NT2/D1 (cell line): ENCODE measurements around the gene SOWAHB.
"Not testable (repeated sequence)": the region's sequence is repeated elsewhere in the genome, so short reads cannot be mapped to it uniquely, and the experiment has no call there.

Experiments used
- DNase-seq: peaks from one replicate; pipeline ENCODE4 v3.0.0-alpha.2; 2011; ENCODE audit warnings: low read depth, low spot score
- H3K27me3 ChIP-seq: 2 replicates; pipeline ENCODE4 v1.6.0; 2011; ENCODE audit warnings: mild to moderate bottlenecking; ENCODE audit not compliant: insufficient read length, insufficient read depth
- H3K36me3 ChIP-seq: 2 replicates; pipeline ENCODE4 v1.6.1; 2011; ENCODE audit warnings: mild to moderate bottlenecking, low read length, mixed read lengths; ENCODE audit not compliant: insufficient read depth, insufficient read length
- H3K4me1 ChIP-seq: 2 replicates; pipeline ENCODE4 v1.5.1; 2011; ENCODE audit not compliant: insufficient read depth, insufficient read length
- H3K4me3 ChIP-seq: 2 replicates; pipeline ENCODE4 v1.5.1; 2011; ENCODE audit warnings: low read depth; ENCODE audit not compliant: insufficient read length
- H3K9ac ChIP-seq: 2 replicates; pipeline ENCODE4 v1.6.0; 2011; ENCODE audit warnings: low read depth; ENCODE audit not compliant: insufficient read length
- H3K9me3 ChIP-seq: 2 replicates; pipeline ENCODE4 v1.5.1; 2011; ENCODE audit warnings: mild to moderate bottlenecking, low read length; ENCODE audit not compliant: insufficient read depth
- SUZ12 ChIP-seq: IDR thresholded peaks from 2 replicates; pipeline ENCODE4 v1.6.1; 2011; ENCODE audit not compliant: insufficient read length, insufficient read depth; ENCODE audit errors: extremely low read depth
- YY1 ChIP-seq: IDR thresholded peaks from 2 replicates; pipeline ENCODE4 v1.6.1; 2011; ENCODE audit not compliant: insufficient read length, insufficient read depth
- ZNF274 ChIP-seq: IDR thresholded peaks from 2 replicates; pipeline ENCODE4 v1.6.1; 2011; ENCODE audit warnings: mild to moderate bottlenecking, low read depth, low read length

The SOWAHB gene

DNA sequence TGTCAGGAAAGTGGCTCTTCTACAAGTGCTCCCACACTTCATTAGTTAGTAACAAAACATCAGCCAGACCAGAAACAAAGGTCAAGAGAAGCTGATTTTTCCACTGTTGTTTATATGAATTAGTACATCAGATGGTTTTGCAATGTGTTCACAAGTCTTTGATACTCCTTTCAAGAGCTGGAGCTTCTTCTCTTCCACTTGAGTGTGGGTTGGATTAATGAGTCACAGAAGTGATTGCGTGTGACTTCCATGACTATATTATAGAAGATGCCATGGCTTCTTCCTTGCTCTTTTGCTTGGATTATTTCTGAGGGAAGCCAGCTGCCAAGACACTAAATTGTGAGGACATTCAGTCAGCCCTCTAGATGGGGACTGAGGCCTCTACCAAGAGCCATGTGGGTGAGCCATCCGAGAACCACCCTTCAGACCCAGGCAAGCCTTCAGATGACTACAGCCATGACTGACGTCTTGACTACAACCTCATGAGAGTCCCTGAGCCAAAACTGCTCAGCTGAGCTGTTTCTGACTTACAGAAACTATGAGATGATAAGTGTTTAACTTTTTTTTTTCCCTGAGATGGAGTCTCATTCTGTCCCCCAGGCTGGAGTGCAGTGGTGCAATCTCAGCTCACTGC lies 18.1 kb downstream of the SOWAHB start:
- H3K4me1 ChIP-seq = no peaks in the 10 kb centered on the region
- no peak for DNase-seq
- H3K27me3 ChIP-seq = no peaks in the 10 kb centered on the region
- H3K9me3 ChIP-seq = no peaks in the 10 kb centered on the region
- H3K4me3 ChIP-seq = no peak overlapping the region
- TF ChIP-seq ZNF274 (no peak), SUZ12 (no peak)
- no peak overlapping the region for H3K9ac ChIP-seq
- no peaks in the 10 kb centered on the region for H3K36me3 ChIP-seq

DNA sequence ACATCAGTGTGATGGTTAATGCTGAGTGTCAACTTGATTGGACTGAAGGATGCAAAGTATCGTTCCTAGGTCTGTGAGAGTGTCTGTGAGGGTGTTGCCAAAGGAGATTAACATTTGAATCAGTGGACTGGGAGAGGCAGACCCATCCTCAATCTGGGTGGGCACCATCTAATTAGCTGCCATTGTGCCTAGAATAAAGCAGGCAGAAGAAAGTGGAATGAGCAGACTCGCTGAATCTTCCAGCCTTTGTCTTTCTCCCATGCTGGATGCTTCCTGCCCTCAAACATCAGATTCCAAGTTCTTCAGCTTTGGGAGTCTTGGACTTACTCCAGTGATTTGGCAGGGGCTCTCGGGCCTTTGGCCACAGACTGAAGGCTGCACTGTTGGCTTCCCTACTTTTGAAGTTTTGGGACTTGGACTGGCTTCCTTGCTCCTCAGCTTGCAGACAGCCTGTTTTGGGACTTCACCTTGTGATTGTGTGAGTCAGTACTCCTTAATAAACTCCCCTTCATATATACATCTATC lies 19.2 kb downstream of the SOWAHB start:
- not testable (repeated sequence) for H3K4me1 ChIP-seq, H3K27me3 ChIP-seq, H3K9me3 ChIP-seq, DNase-seq, H3K9ac ChIP-seq, H3K36me3 ChIP-seq, H3K4me3 ChIP-seq

GRCh38 chr4:76874176-76874575 lies 23.8 kb downstream of the SOWAHB start:
- H3K9ac ChIP-seq = no peak overlapping the region
- DNase-seq = no peak
- no peaks in the 10 kb centered on the region for H3K9me3 ChIP-seq
- TF ChIP-seq YY1 (no peak), SUZ12 (no peak), ZNF274 (no peak)
- no peak overlapping the region for H3K4me3 ChIP-seq
- H3K36me3 ChIP-seq = no peaks in the 10 kb centered on the region
- H3K27me3 ChIP-seq = no peaks in the 10 kb centered on the region
- H3K4me1 ChIP-seq = no peaks in the 10 kb centered on the region

GRCh38 chr4:76873495-76873894 lies 24.4 kb downstream of the SOWAHB start:
- TF ChIP-seq YY1 = no peak
- TF ChIP-seq ZNF274 = no peak
- TF ChIP-seq SUZ12 = no peak
- DNase-seq = no peak

DNA sequence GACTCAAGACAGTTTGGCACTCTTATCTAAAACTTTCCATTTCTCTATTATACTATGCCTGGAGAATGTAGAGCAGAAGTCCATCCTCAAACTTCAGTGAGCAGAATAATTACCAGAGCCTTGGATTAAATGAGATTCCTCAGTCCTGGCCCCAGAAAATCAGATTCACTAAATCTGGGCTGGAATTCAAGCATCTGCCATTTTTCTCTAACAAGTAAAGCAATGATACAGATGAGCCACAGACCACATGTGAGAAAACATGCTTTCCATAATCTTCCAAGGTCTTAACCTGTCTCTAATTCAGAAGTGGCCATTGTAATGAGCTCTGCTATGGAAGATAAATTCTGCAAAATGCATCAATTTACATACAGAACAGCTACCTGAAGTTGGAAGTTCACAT lies 25.4 kb downstream of the SOWAHB start:
- Histone ChIP-seq H3K9ac (no peak overlapping the region), H3K36me3 (no peaks in the 10 kb centered on the region), H3K27me3 (no peaks in the 10 kb centered on the region), H3K4me1 (peaks cover 2% of the 10 kb centered on the region), H3K9me3 (no peaks in the 10 kb centered on the region), H3K4me3 (no peak overlapping the region)
- DNase-seq = no peak
- TF ChIP-seq SUZ12 = no peak
- TF ChIP-seq ZNF274 = no peak
- no peak for TF ChIP-seq YY1

More at GRCh38 chr4:76873495-76873894, 24.4 kb downstream of the SOWAHB start:
- H3K4me1 ChIP-seq = peaks cover under 1% of the 10 kb centered on the region
- no peak overlapping the region for H3K9ac ChIP-seq
- H3K27me3 ChIP-seq = no peaks in the 10 kb centered on the region
- no peaks in the 10 kb centered on the region for H3K9me3 ChIP-seq
- no peaks in the 10 kb centered on the region for H3K36me3 ChIP-seq
- H3K4me3 ChIP-seq = no peak overlapping the region

DNA sequence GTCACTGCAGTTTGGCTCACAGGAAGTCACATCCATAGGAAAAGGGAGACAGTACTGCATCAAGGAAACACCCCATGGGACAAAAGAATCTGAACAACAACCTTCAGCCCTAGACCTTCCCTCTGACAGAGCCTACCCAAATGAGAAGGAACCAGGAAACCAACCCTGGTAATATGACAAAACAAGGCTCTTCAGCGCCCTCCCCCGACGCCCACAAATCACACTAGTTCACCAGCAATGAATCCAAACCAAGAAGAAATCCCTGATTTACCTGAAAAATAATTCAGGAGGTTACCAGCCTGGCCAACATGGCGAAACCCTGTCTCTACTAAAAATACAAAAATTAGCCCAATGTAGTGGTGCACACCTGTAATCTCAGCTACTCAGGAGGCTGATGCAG lies 29.2 kb downstream of the SOWAHB start:
- not testable (repeated sequence) for H3K9me3 ChIP-seq, DNase-seq, H3K9ac ChIP-seq, H3K36me3 ChIP-seq, H3K4me3 ChIP-seq, H3K27me3 ChIP-seq, H3K4me1 ChIP-seq

DNA sequence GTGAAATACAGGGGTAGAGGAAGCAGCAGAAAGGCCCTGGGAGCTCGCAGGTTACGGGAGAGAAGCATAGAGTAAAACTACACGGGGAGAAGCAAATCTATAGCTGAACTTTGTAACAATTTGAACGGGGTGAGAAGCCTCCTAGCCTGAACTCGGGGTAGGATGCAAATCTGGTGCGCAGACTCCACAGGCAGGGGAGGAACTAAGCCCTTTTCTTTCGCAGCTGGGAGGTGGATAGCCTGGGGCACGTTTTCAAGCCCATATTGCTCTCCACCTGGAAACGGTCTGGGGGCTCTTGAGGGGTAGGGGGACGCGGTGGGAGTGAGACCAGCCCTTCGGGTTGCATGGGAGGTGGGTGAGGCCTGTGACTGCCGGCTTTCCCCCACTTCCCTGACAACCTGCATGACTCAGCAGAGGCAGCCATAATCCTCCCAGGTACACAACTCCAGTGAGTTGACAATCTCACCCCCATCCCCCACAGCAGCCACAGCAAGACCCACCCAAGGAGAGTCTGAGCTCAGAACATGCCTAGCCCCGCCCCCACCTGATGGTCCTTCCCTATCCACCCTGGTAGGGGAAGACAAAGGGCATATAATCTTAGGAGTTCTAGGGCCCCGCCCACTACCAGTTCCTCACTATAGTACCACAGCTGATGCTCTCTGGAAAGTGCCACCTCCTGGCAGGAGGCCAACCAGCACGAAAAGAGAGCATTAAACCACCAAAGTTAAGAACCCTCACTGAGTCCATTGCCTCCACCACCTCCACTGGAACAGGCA lies 29.9 kb downstream of the SOWAHB start:
- Histone ChIP-seq H3K4me1 (peaks cover 2% of the 10 kb centered on the region), H3K4me3 (no peak overlapping the region), H3K9ac (peak overlapping the region; percentile 67), H3K36me3 (no peaks in the 10 kb centered on the region), H3K27me3 (no peaks in the 10 kb centered on the region), H3K9me3 (no peaks in the 10 kb centered on the region)
- peak; percentile 22 for DNase-seq
- TF ChIP-seq YY1 (no peak), ZNF274 (no peak), SUZ12 (no peak)
